H1 (cell line): ENCODE results near the gene MPDU1. TPM values are rescaled to one million over a fixed set of nuclear protein-coding genes. Genes with fewer than 3 reads are reported as not detected.

Experiments
- CTCF ChIA-PET: fragments of 300-600 bp; sonication (Branson Sonifier 250); formaldehyde crosslinking; loops from one replicate; lab custom pipeline; 2021; ENCODE audit not compliant: partially characterized antibody; lab: Charles Lee
- POLR2A ChIA-PET: fragments of 300-600 bp; sonication (Branson Sonifier 250); formaldehyde crosslinking; loops from one replicate; lab custom pipeline; 2021; ENCODE audit warnings: inconsistent platforms; ENCODE audit not compliant: partially characterized antibody; lab: Charles Lee
- DNase-seq, 2 experiments: peaks; one replicate each; pipeline versions ENCODE4 v3.0.0 to v3.0.0-alpha.2; 2010 to 2022; ENCODE audit warnings: low spot score in 2 of 2, low read depth in 1 of 2, mixed read lengths in 1 of 2
- FAIRE-seq: peaks from 2 replicates; lab custom pipeline; 2011; peaks lifted over from hg19 to GRCh38; lab: Jason Lieb, UNC
- H2AFZ ChIP-seq: 2 replicates; pipeline ENCODE4 v1.8.1; 2012; ENCODE audit warnings: low read length, inconsistent platforms
- H2AK5ac ChIP-seq: 2 replicates; pipeline ENCODE4 v1.6.1; 2013; ENCODE audit warnings: low read depth, low read length
- H2BK120ac ChIP-seq: replicated peaks from 2 replicates; pipeline ENCODE3; 2013; ENCODE audit warnings: low read depth, low read length, inconsistent platforms
- H2BK12ac ChIP-seq: 2 replicates; pipeline ENCODE4 v1.6.1; 2013; ENCODE audit warnings: low read depth, low read length
- H2BK15ac ChIP-seq: 2 replicates; pipeline ENCODE4 v1.6.1; 2013; ENCODE audit warnings: low read length
- H2BK20ac ChIP-seq: 2 replicates; pipeline ENCODE4 v1.6.1; 2013; ENCODE audit warnings: low read length
- H2BK5ac ChIP-seq: 2 replicates; pipeline ENCODE4 v1.6.1; 2013; ENCODE audit warnings: low read depth, low read length
- H3K14ac ChIP-seq: 2 replicates; pipeline ENCODE4 v1.6.1; 2013; ENCODE audit warnings: inconsistent platforms; ENCODE audit not compliant: insufficient read length
- H3K18ac ChIP-seq: 2 replicates; pipeline ENCODE4 v1.6.1; 2013; ENCODE audit warnings: low read length; ENCODE audit errors: extremely low read depth
- H3K23ac ChIP-seq: 2 replicates; pipeline ENCODE4 v1.6.1; 2013; ENCODE audit warnings: inconsistent platforms; ENCODE audit not compliant: insufficient read length
- H3K23me2 ChIP-seq: 2 replicates; pipeline ENCODE4 v1.6.1; 2013; ENCODE audit warnings: low read depth, low read length
- H3K27ac ChIP-seq: 2 replicates; pipeline ENCODE4 v1.6.1; 2011; ENCODE audit warnings: low read depth, low read length, inconsistent platforms
- H3K27me3 ChIP-seq, 4 experiments: replicated peaks in 1 of 4; 1 replicate in 1 of 4; 2 replicates in 3 of 4; pipeline versions ENCODE4 v1.6.1 to v1.8.1; 2011 to 2013; ENCODE audit warnings: low read length in 3 of 4, mild to moderate bottlenecking in 3 of 4, inconsistent platforms in 2 of 4, mixed read lengths in 2 of 4, moderate library complexity in 1 of 4; ENCODE audit not compliant: control insufficient read depth in 3 of 4, insufficient read depth in 3 of 4; ENCODE audit errors: extremely low read depth in 1 of 4
- H3K36me3 ChIP-seq, 4 experiments: 2 replicates each; pipeline versions ENCODE4 v1.6.1 to v1.8.1; 2011 to 2013; ENCODE audit warnings: mild to moderate bottlenecking in 4 of 4, low read length in 3 of 4, moderate library complexity in 2 of 4, control low read depth in 1 of 4, inconsistent platforms in 1 of 4; ENCODE audit not compliant: insufficient read depth in 4 of 4, control insufficient read depth in 2 of 4
- H3K4ac ChIP-seq: replicated peaks from 2 replicates; pipeline ENCODE3; 2013; ENCODE audit warnings: low read length, low read depth, mixed read lengths, inconsistent platforms; ENCODE audit not compliant: insufficient read length
- H3K4me1 ChIP-seq, 4 experiments: replicated peaks in 1 of 4; 1 replicate in 1 of 4; 2 replicates in 3 of 4; pipeline versions ENCODE4 v1.6.1 to v1.8.1; 2011 to 2013; ENCODE audit warnings: low read length in 3 of 4, inconsistent platforms in 2 of 4, mixed read lengths in 1 of 4; ENCODE audit not compliant: insufficient read depth in 4 of 4, control insufficient read depth in 3 of 4
- H3K4me2 ChIP-seq, 2 experiments: 2 replicates each; pipeline versions ENCODE4 v1.6.1 to v1.8.1; 2011 to 2013; ENCODE audit warnings: low read depth in 2 of 2, low read length in 2 of 2, control low read depth in 1 of 2, inconsistent platforms in 1 of 2, mild to moderate bottlenecking in 1 of 2; ENCODE audit not compliant: insufficient read depth in 1 of 2
- H3K4me3 ChIP-seq, 4 experiments: fragments of 200-600, 300-600 bp in 1 of 4; sonication (generic), shearing (Covaris generic), sonication (Bioruptor Twin) in 1 of 4; 2 replicates each; pipeline versions ENCODE4 v1.5.1 to v1.8.1; 2011 to 2016; ENCODE audit warnings: low read length in 4 of 4, low read depth in 3 of 4, control low read depth in 2 of 4, inconsistent platforms in 2 of 4, mild to moderate bottlenecking in 2 of 4, mixed read lengths in 1 of 4, moderate library complexity in 1 of 4; ENCODE audit not compliant: insufficient read depth in 2 of 4; ENCODE audit errors: extremely low read depth in 1 of 4
- H3K56ac ChIP-seq: replicated peaks from 2 replicates; pipeline ENCODE3; 2013; ENCODE audit warnings: low read depth, mild to moderate bottlenecking, mixed read lengths, low read length, inconsistent platforms; ENCODE audit not compliant: insufficient read length
- H3K79me1 ChIP-seq: 2 replicates; pipeline ENCODE4 v1.6.1; 2013; ENCODE audit warnings: low read depth, low read length, control low read depth
- H3K79me2 ChIP-seq, 2 experiments: 2 replicates each; pipeline versions ENCODE4 v1.6.1 to v1.8.1; 2012 to 2013; ENCODE audit warnings: low read length in 2 of 2, mild to moderate bottlenecking in 2 of 2, inconsistent platforms in 1 of 2; ENCODE audit not compliant: insufficient read depth in 2 of 2, control insufficient read depth in 1 of 2
- H3K9ac ChIP-seq, 4 experiments: replicated peaks in 1 of 4; 1 replicate in 1 of 4; 2 replicates in 3 of 4; pipeline versions ENCODE4 v1.6.1 to v1.8.1; 2011 to 2013; ENCODE audit warnings: low read depth in 3 of 4, low read length in 3 of 4, control low read depth in 2 of 4, mild to moderate bottlenecking in 2 of 4, moderate library complexity in 2 of 4, inconsistent platforms in 1 of 4; ENCODE audit errors: extremely low read depth in 1 of 4
- H3K9me3 ChIP-seq, 2 experiments: 2 replicates each; pipeline versions ENCODE4 v1.6.1 to v1.8.1; 2012 to 2013; ENCODE audit warnings: mild to moderate bottlenecking in 2 of 2, moderate library complexity in 2 of 2, control low read depth in 1 of 2, inconsistent platforms in 1 of 2, low read depth in 1 of 2, low read length in 1 of 2, mixed read lengths in 1 of 2; ENCODE audit not compliant: insufficient read depth in 2 of 2
- H4K20me1 ChIP-seq, 2 experiments: replicated peaks in 1 of 2; 2 replicates each; pipeline versions ENCODE3 to v1.8.1; 2011 to 2013; ENCODE audit warnings: inconsistent platforms in 2 of 2, low read length in 2 of 2, mild to moderate bottlenecking in 1 of 2; ENCODE audit not compliant: insufficient read depth in 2 of 2, control insufficient read depth in 1 of 2
- H4K5ac ChIP-seq: 2 replicates; pipeline ENCODE4 v1.6.1; 2013; ENCODE audit warnings: low read length, low read depth, mixed read lengths, inconsistent platforms; ENCODE audit not compliant: insufficient read length
- H4K8ac ChIP-seq: 2 replicates; pipeline ENCODE4 v1.8.0; 2013; ENCODE audit warnings: mild to moderate bottlenecking, moderate library complexity, low read length, inconsistent platforms; ENCODE audit not compliant: insufficient read depth; ENCODE audit errors: extremely low read depth
- H4K91ac ChIP-seq: replicated peaks from 2 replicates; pipeline ENCODE3; 2013; ENCODE audit warnings: low read length, mixed read lengths, inconsistent platforms; ENCODE audit not compliant: insufficient read length
- NRF1 ChIP-seq: IDR thresholded peaks from 2 replicates; pipeline ENCODE4 v1.6.1; 2011; ENCODE audit warnings: mild to moderate bottlenecking, low read depth, low read length, improper control_type of control experiment
- RBBP5 ChIP-seq: IDR thresholded peaks from 2 replicates; pipeline ENCODE4 v1.7.1; 2012; ENCODE audit warnings: low read depth, mild to moderate bottlenecking, inconsistent platforms, low read length, moderate library complexity, borderline replicate concordance
- RNF2 ChIP-seq: fragments of 200-900, 300-1000 bp; sonication (generic); IDR thresholded peaks from 2 replicates; pipeline ENCODE4 v1.7.1; 2016; ENCODE audit warnings: borderline replicate concordance, low read depth, mild to moderate bottlenecking, antibody characterized with exemption, low read length; ENCODE audit not compliant: poor library complexity, severe bottlenecking; ENCODE audit errors: missing control alignments
- WGBS, 2 experiments: shearing (Covaris generic) in 1 of 2; methylation state at CpG; one replicate each; pipeline versions ENCODE4 v1.1.6 to v1.1.7; 2013 to 2015; ENCODE audit warnings: low lambda C conversion rate in 2 of 2, mixed read lengths in 2 of 2, inconsistent platforms in 1 of 2, low coverage in 1 of 2, missing lambda C conversion rate in 1 of 2; ENCODE audit not compliant: insufficient replicate concordance in 2 of 2, insufficient coverage in 1 of 2, insufficient read length in 1 of 2; ENCODE audit errors: extremely low coverage in 1 of 2, missing lambda C conversion rate in 1 of 2; 5-methylcytosine and 5-hydroxymethylcytosine counted together
- long read RNA-seq, 2 experiments: library from RNA in 1 of 2; library from capped mRNA in 1 of 2; stranded (forward); transcript quantifications; one replicate each; pipeline ENCODE4 v2.0.0, GENCODE V29; 2021; ENCODE audit warnings: inconsistent platforms in 1 of 2
- polyA minus RNA-seq, 3 experiments: library from RNA; depleted of rRNA, polyadenylated mRNA; stranded (reverse); fragments of >200 nt; gene quantifications; 1 replicate in 2 of 3; 2 replicates in 1 of 3; pipeline ENCODE4 v1.2.3, GENCODE V29; 2011
- polyA plus RNA-seq, 7 experiments: library from polyadenylated mRNA; depleted of rRNA in 3 of 7; stranded (reverse) in 5 of 7; unstranded in 2 of 7; fragments of >200 nt in 5 of 7; fragments of 200-250 nt in 2 of 7; gene quantifications; 1 replicate in 5 of 7; 2 replicates in 1 of 7; 4 replicates in 1 of 7; pipeline versions ENCODE4 v1.2.1 to v1.2.3, GENCODE V29; 2011 to 2013; ENCODE audit warnings: missing spikeins in 2 of 7, mixed read lengths in 2 of 7
- total RNA-seq: library from RNA; stranded (reverse); fragmentation: NEBNext Ultra II Directional; extraction: Animal tissue kit (Norgen Biotek cat#: 25700); gene quantifications from 2 replicates; pipeline ENCODE4 v1.2.1, GENCODE V29; 2021
- TF ChIP-seq, protein P1 (sequence below): IDR thresholded peaks from 2 replicates; pipeline ENCODE4 v1.6.1; 2012; ENCODE audit warnings: inconsistent platforms

The MPDU1 gene
- total RNA-seq = 63.2 and 66.9 TPM in 2 replicates
- polyA plus RNA-seq (2011; rRNA removed) = 142 and 154 TPM in 2 replicates
- 104 TPM for polyA plus RNA-seq (2011; cell fraction: cytosol; rRNA removed)
- polyA plus RNA-seq (2011; cell fraction: nucleus; rRNA removed) = 89.7 TPM
- 42.0 to 58.2 TPM (median 45.9 TPM) in 4 replicates for polyA plus RNA-seq (2012, experiment 1 of 2)
- polyA plus RNA-seq (2012, experiment 2 of 2) = 154 TPM
- polyA plus RNA-seq (2013, experiment 1 of 2) = 137 TPM
- polyA plus RNA-seq (2013, experiment 2 of 2) = 151 TPM
- 103 and 130 TPM in 2 replicates for polyA minus RNA-seq (2011; rRNA and poly(A)+ RNA removed)
- 21.1 TPM for polyA minus RNA-seq (2011; cell fraction: cytosol; rRNA and poly(A)+ RNA removed)
- polyA minus RNA-seq (2011; cell fraction: nucleus; rRNA and poly(A)+ RNA removed) = 22.7 TPM
- long read RNA-seq, experiment 1, transcript MPDU1-201 (7 exons, 1,601 nt) = major isoform, 53 of 85 reads
- long read RNA-seq, experiment 1, partial matches to known transcripts = 9 of 85 reads
- long read RNA-seq, experiment 1, other reads (novel, unspliced or antisense) = 15 of 85 reads
- long read RNA-seq, experiment 2, transcript MPDU1-201 (7 exons, 1,601 nt) = major isoform, 123 of 143 reads
- long read RNA-seq, experiment 2, partial matches to known transcripts = 1 of 143 reads
- long read RNA-seq, experiment 2, other reads (novel, unspliced or antisense) = 5 of 143 reads

- Histone ChIP-seq H3K9ac (peak within 1 kb of the TSS; percentile 59 to 100 (median 91)), H2BK5ac (peak within 1 kb of the TSS; percentile 99), H2AK5ac (peak within 1 kb of the TSS; percentile 92), H3K36me3 (peaks cover 0 to 16% (median 4%) of the 10 kb centered on the region in 4 experiments; a peak in 4 of 8 replicates), H3K9me3 (no peaks in the 10 kb centered on the region), H3K18ac (peak within 1 kb of the TSS; percentile 99), H3K4me1 (peaks cover 0 to 19% (median 4%) of the 10 kb centered on the region in 4 experiments; a peak in 6 of 7 replicates), H2BK12ac (peak within 1 kb of the TSS; percentile 93), H3K79me1 (peaks cover 4% of the 10 kb centered on the region), H2BK120ac (peak within 1 kb of the TSS; percentile 95), H4K91ac (peak within 1 kb of the TSS; percentile 100), H3K4me2 (peak within 1 kb of the TSS; percentile 67), H4K5ac (peak within 1 kb of the TSS; percentile 99), H3K4ac (peak within 1 kb of the TSS; percentile 86), H3K4me3 (peak within 1 kb of the TSS; percentile 47 to 95 (median 70)), H2BK20ac (no peak within 1 kb of the TSS), H2AFZ (0 out of 2 replicates have a peak within 1 kb of the TSS, but pooled peaks have one; percentile 68), H3K79me2 (no peaks in the 10 kb centered on the region), H3K27ac (peak within 1 kb of the TSS; percentile 98), H3K23ac (no peak within 1 kb of the TSS), H3K14ac (no peak within 1 kb of the TSS), H3K27me3 (no peaks in the 10 kb centered on the region), H4K20me1 (peaks cover 0 to 2% of the 10 kb centered on the region in 2 experiments), H3K56ac (peak within 1 kb of the TSS; percentile 97), H3K23me2 (peaks cover 15% of the 10 kb centered on the region; the same call in 1 of the 2 replicates), H2BK15ac (peak within 1 kb of the TSS; percentile 88), H4K8ac (peak within 1 kb of the TSS; percentile 99)
- POLR2A ChIA-PET = interaction anchor here (0.7 to 28.5 kb wide), 39 partner anchors 11 to 376 kb away, joined by 3 to 1144 read pairs (median 4); partner anchors contain the start of genes ACAP1, ATP1B2, CD68 and FXR2
- no peak for FAIRE-seq
- CTCF ChIA-PET = interaction anchor here (0.6 to 2.0 kb wide), 11 partner anchors 9 to 140 kb away, joined by 3 to 8 read pairs (median 5); partner anchors contain the start of genes SENP3, TNFSF13 and TP53
- 52% methylated on average over 65 of the region's 69 CpGs; no CpG with 5 or more reads in 1 of the 2 experiments for WGBS, 2 experiments
- peak in 1 of 2 experiments; percentile 95 for DNase-seq
- peak; percentile 67 for TF ChIP-seq NRF1
- peak; percentile 56 for TF ChIP-seq RNF2
- TF ChIP-seq, protein P1, sequence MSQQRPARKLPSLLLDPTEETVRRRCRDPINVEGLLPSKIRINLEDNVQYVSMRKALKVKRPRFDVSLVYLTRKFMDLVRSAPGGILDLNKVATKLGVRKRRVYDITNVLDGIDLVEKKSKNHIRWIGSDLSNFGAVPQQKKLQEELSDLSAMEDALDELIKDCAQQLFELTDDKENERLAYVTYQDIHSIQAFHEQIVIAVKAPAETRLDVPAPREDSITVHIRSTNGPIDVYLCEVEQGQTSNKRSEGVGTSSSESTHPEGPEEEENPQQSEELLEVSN = peak; percentile 90
- TF ChIP-seq RBBP5 = no peak
Observed at GRCh38 chr17:7583253-7584109, at the start of gene MPDU1. MPDU1 (plus strand) TSS chr17:7583852; CDS start chr17:7583863, 11 bp downstream.
